Measurements from ENCODE around the gene ADAMTS10.
"Not testable (repeated sequence)": the region's sequence is repeated elsewhere in the genome, so short reads cannot be mapped to it uniquely, and the experiment has no call there.

Gene ADAMTS10

DNA sequence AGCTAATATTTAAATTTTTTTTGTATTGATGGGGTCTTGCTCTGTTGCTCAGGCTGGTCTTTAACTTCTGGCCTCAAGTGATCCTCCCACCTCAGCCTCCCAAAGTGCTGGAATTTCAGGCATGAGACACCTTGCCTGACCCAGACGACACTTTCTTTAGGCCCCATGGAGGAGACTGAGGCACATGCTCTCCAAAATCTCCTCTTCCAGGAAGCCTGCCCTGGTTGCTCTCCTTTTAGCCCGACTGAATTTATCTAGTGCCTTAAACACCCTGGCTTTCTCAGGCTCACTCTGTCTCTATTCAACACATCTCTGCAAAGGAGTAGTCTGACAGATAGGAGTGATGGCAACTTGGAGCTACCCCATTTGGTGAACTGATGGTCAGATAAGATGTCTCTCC, 52.2 kb downstream of the ADAMTS10 start:
- H3K4me3 ChIP-seq (ENCODE audit: low read depth, low read length) = no peak overlapping the region
- TF ChIP-seq, protein P1, sequence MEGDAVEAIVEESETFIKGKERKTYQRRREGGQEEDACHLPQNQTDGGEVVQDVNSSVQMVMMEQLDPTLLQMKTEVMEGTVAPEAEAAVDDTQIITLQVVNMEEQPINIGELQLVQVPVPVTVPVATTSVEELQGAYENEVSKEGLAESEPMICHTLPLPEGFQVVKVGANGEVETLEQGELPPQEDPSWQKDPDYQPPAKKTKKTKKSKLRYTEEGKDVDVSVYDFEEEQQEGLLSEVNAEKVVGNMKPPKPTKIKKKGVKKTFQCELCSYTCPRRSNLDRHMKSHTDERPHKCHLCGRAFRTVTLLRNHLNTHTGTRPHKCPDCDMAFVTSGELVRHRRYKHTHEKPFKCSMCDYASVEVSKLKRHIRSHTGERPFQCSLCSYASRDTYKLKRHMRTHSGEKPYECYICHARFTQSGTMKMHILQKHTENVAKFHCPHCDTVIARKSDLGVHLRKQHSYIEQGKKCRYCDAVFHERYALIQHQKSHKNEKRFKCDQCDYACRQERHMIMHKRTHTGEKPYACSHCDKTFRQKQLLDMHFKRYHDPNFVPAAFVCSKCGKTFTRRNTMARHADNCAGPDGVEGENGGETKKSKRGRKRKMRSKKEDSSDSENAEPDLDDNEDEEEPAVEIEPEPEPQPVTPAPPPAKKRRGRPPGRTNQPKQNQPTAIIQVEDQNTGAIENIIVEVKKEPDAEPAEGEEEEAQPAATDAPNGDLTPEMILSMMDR (IDR thresholded peaks at IDR 0.05; ENCODE audit: low read depth, low read length) = no peak

DNA sequence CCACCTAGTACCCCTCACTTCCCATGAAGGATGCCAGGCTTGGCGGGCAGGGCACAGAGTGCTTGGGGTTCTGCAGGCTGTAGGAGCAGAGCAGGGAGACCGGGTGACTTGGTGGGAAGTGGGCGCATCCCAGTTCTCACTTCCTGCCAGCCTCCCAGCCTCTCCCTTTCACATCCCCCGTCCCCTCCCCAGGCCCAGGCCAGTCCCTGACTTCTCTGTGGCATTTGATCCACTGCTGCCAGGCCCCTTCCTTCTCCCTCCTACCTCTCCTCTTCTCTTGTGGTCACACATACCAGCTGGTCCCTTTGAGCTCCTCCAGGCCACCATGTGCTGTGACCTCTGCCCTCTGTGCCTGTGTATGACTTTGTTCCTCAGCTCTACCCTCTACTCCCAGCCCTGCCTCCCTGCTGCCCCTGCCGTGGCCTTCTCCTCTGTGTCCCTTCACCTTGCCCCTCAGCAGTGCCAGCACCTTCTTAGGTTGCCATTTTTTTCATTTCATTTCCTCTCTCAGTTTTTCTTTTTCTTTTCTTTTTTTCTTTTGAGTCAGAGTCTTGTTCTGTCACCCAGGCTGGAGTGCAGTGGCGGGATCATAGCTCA, 52.8 kb downstream of the ADAMTS10 start:
- TF ChIP-seq, protein P1 (IDR thresholded peaks at IDR 0.05; ENCODE audit: low read depth, low read length) = no peak
- no peak overlapping the region for H3K4me3 ChIP-seq (ENCODE audit: low read depth, low read length)

DNA sequence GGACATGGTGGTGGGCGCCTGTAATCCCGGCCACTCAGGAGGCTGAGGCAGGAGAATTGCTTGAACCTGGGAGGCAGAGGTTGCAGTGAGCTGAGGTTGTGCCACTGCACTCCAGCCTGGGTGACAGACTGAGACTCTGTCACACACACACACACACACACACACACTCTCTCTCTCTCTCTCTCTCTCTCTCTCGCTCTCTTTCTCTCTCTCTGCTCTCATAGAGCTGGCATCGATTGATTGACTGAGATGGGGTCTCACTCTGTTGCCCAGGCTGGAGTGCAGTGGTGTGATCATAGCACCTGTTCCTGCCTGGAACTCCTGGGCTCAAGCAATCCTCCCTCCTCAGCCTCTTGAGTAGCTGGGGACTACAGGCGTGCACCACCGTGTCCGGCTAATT, 56.8 kb downstream of the ADAMTS10 start:
- H3K4me3 ChIP-seq (ENCODE audit: low read depth, low read length) = not testable (repeated sequence)

DNA sequence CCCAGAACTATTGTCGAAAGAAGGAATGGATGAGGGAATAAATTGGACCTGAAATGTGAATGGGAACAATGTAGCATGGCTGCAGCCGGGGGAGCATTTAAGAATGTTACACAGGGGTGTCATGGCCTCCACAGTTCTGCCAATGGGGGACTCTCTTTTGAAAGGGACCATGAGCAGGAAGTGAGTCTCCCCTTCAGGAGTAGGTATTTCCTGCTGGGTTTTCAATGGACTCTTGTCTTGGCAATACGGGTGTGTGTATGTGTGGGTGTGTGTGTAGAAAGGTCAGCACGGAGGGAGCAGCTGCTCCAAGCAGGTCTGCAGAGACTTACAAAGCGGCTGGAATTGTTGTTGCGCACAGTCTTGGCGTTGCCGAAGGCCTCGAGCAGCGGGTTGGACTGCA, 57.7 kb downstream of the ADAMTS10 start:
- H3K4me3 ChIP-seq (ENCODE audit: low read depth, low read length) = no peak overlapping the region
- TF ChIP-seq, protein P1 (IDR thresholded peaks at IDR 0.05; ENCODE audit: low read depth, low read length) = no peak

DNA sequence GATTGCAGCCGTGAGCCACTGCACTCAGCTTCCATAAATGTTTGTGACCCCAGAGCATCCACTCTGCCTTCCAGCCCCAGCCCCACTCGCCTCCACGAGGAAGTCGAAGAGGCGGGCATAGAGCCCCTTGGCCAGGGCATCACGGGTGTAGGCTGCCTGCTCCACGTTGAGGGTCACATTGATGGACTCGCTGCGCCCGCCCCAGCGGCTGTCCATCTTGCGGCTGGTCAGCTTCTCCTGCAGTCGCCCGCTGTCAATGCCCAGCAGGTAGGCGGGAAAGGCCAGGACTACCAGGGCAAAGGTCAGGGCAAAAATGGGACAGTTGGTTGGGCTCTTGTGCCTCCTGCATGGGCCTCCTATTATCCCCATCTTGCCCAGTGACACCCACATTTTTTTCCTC, 60.4 kb downstream of the ADAMTS10 start:
- H3K4me3 ChIP-seq (ENCODE audit: low read depth, low read length) = no peak overlapping the region
- TF ChIP-seq, protein P1 (IDR thresholded peaks at IDR 0.05; ENCODE audit: low read depth, low read length) = no peak

DNA sequence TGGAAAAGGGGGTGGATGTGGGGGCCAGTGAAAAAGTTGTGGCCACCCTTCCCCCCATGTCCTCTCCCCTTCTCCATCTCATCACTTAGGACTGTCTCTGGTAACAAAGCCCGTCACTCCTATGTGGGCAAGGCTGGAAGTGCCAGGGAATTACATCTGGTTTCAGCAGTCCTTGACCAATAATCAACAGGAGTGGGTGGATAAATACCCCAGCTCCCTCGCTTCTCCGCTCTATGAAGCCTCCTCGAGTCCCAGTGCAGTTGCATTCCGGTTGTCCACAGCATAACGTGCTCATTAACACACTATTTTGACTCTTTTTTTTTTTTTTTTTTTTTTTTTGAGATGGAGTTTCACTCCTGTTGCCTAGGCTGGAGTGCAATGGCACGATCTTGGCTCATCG, 64.8 kb downstream of the ADAMTS10 start:
- TF ChIP-seq, protein P1 (IDR thresholded peaks at IDR 0.05; ENCODE audit: low read depth, low read length) = no peak
- H3K4me3 ChIP-seq (ENCODE audit: low read depth, low read length) = no peak overlapping the region

DNA sequence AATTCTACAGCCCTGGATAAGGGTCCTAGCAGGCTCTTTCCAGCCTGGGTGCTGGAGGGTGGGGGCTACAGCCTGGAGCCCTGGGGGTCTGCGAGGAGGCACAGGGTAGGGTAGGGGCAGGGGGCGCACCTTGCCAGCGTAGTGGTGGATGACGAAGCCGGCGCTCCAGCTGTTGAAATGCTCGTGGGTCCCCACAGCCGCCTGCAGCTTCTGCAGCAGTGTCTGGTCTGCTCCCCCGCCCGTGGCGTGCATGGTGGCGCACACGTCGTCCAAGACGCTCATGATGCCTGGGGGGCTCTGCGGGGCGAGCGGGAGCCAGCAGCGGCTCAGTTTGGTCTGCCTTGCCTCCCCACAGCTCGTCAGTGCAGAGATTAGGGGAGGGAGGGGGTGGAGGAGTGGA, 66.3 kb downstream of the ADAMTS10 start:
- H3K4me3 ChIP-seq (ENCODE audit: low read depth, low read length) = no peak overlapping the region
- TF ChIP-seq, protein P1 (IDR thresholded peaks at IDR 0.05; ENCODE audit: low read depth, low read length) = no peak

DNA sequence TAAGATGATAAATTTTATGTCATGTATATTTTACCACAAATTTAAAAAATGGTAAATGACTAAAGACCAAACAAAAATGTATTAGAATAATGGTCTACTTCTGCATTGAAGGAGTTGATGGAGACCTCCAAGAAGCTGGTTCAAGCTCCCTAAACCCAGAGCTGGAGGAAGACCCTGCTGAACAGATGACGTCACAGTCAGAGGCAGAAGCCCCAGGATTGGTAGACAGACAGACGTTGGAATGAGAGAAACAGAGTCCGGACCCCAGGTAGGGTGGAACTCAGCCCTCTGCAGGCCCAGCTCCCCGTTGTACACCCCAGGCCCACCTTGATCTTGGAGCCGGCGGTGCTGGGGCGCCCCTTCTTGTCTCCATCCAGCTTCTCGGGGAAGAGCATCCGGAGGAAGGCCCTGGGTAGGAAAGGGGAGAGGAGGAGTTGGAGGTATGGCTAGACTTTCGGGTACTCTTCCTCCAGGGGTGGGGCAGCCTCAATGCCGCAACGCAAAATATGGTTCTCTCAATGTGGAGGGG, 70.8 kb downstream of the ADAMTS10 start:
- no peak overlapping the region for H3K4me3 ChIP-seq (ENCODE audit: low read depth, low read length)
- TF ChIP-seq, protein P1 (IDR thresholded peaks at IDR 0.05; ENCODE audit: low read depth, low read length) = no peak
